ENCODE measurements around the gene COX7A1. TPM values are rescaled to one million over a fixed set of nuclear protein-coding genes. Genes with fewer than 3 reads are reported as not detected.

Gene COX7A1
- total RNA-seq, 2 experiments from 2014 or later = not detected

DNA sequence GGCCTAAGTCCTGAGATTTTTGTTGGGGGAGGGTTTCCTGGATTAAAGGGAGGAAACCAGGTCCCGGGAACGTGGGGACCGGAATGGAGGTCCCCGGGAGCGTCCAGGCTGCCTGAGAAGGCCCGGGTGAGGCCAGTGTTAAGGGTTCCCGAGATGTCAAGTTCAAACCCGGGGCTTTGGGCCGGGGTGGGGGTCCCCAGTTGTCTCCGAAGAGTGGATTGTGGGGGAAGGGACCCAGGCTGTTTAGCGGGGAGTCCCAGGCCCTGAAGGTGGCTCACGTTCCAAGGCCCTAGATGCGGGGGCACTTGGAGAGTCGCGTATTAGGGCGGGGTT, 262 bp downstream of the COX7A1 start:
- Histone ChIP-seq H3K36me3 (ENCODE audit: insufficient read depth, low read length) (peaks cover 37% of the 10 kb centered on the region), H3K27ac (ENCODE audit: low read depth in 1 of 2, low read length in 2 of 2) (no peak overlapping the region), H3K9me3 (ENCODE audit: control insufficient read depth in 1 of 2, insufficient read depth in 1 of 2, low read length in 2 of 2) (no peaks in the 10 kb centered on the region), H3K27me3 (ENCODE audit: control insufficient read depth in 1 of 2, insufficient read depth in 2 of 2, low read length in 2 of 2) (no peaks in the 10 kb centered on the region), H3K4me1 (ENCODE audit: insufficient read depth, low read length) (no peaks in the 10 kb centered on the region), H3K4me3 (ENCODE audit: low read length) (no peak overlapping the region)
- DNase-seq (no peak), ATAC-seq (ENCODE audit: poor library complexity) (no peak)
- H3K27me3 Mint-ChIP-seq = no peaks in the 10 kb centered on the region
- TF ChIP-seq, protein P1, sequence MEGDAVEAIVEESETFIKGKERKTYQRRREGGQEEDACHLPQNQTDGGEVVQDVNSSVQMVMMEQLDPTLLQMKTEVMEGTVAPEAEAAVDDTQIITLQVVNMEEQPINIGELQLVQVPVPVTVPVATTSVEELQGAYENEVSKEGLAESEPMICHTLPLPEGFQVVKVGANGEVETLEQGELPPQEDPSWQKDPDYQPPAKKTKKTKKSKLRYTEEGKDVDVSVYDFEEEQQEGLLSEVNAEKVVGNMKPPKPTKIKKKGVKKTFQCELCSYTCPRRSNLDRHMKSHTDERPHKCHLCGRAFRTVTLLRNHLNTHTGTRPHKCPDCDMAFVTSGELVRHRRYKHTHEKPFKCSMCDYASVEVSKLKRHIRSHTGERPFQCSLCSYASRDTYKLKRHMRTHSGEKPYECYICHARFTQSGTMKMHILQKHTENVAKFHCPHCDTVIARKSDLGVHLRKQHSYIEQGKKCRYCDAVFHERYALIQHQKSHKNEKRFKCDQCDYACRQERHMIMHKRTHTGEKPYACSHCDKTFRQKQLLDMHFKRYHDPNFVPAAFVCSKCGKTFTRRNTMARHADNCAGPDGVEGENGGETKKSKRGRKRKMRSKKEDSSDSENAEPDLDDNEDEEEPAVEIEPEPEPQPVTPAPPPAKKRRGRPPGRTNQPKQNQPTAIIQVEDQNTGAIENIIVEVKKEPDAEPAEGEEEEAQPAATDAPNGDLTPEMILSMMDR (IDR thresholded peaks at IDR 0.05) = no peak
- no peak overlapping the region for H3K4me3 Mint-ChIP-seq
- H3K27ac Mint-ChIP-seq = no peak overlapping the region
- H3K36me3 Mint-ChIP-seq (ENCODE audit: low read depth) = peaks cover 40% of the 10 kb centered on the region
- intact Hi-C loops (cut with DNase I, micrococcal nuclease) = no loop called here
- H3K4me1 Mint-ChIP-seq (ENCODE audit: low read depth) = no peaks in the 10 kb centered on the region
- ChIA-PET CTCF (no interaction called here), POLR2A (interaction anchor here (1.5 kb wide), 1 partner anchor 24 kb away, joined by 3 read pairs; no protein-coding TSS in a partner anchor)
- H3K9me3 Mint-ChIP-seq = no peaks in the 10 kb centered on the region

DNA sequence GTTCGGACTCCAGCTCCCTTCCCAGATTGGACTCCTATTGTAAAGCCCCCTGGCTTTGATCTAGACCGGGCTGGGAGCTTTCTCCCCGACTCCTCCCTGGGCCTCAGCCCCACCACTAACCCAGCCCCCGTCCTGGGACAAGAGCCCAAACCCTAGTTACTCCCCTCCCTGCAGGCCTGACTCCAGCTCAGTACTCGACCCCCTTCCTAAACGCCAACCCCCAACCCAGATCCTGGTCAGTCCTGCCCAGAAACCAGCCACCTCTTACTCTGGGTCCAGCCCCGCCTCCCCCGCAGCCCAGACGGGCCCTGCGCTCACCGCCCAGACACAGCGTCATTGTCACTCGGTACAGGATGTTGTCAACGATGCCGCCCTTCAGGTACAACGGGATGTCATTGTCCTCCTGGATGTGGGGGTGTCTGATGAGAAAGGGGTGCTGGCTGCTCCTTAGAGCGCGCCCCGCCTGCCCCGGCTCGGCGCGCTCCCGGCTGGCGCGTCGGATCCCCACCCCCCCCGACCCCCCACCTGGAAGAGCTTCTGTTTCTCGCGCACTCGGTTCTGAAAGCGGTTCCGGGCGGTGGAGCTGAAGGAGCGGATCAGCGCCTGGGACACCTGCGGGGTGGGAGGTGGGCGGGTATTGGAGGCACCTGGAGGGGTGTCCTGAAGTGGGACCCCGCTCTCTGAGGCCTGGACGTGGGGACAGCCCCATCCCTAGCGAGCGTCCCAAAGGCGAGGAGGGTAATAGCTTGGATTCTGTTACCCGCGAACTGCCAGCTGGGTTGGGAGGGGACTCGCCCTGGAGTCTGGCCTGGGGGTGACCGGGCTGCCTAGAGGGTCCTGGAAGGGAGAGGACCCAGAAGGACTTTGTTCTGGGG, 866 bp downstream of the COX7A1 start:
- H3K27ac Mint-ChIP-seq = no peak overlapping the region
- ChIA-PET CTCF (no interaction called here), POLR2A (interaction anchor here (1.5 kb wide), 2 partner anchors 12 to 23 kb away, joined by 3 read pairs; partner anchors contain the start of gene CAPNS1)
- Histone ChIP-seq H3K4me3 (ENCODE audit: low read length) (no peak overlapping the region), H3K27ac (ENCODE audit: low read depth in 1 of 2, low read length in 2 of 2) (no peak overlapping the region), H3K27me3 (ENCODE audit: control insufficient read depth in 1 of 2, insufficient read depth in 2 of 2, low read length in 2 of 2) (no peaks in the 10 kb centered on the region), H3K9me3 (ENCODE audit: control insufficient read depth in 1 of 2, insufficient read depth in 1 of 2, low read length in 2 of 2) (no peaks in the 10 kb centered on the region), H3K4me1 (ENCODE audit: insufficient read depth, low read length) (no peaks in the 10 kb centered on the region), H3K36me3 (ENCODE audit: insufficient read depth, low read length) (peaks cover 43% of the 10 kb centered on the region)
- no peaks in the 10 kb centered on the region for H3K9me3 Mint-ChIP-seq
- intact Hi-C loops (cut with DNase I, micrococcal nuclease) = no loop called here
- no peaks in the 10 kb centered on the region for H3K27me3 Mint-ChIP-seq
- no peaks in the 10 kb centered on the region for H3K4me1 Mint-ChIP-seq (ENCODE audit: low read depth)
- peaks cover 46% of the 10 kb centered on the region for H3K36me3 Mint-ChIP-seq (ENCODE audit: low read depth)
- DNase-seq (no peak), ATAC-seq (ENCODE audit: poor library complexity) (no peak)
- no peak overlapping the region for H3K4me3 Mint-ChIP-seq
- TF ChIP-seq, protein P1 (IDR thresholded peaks at IDR 0.05) = no peak

DNA sequence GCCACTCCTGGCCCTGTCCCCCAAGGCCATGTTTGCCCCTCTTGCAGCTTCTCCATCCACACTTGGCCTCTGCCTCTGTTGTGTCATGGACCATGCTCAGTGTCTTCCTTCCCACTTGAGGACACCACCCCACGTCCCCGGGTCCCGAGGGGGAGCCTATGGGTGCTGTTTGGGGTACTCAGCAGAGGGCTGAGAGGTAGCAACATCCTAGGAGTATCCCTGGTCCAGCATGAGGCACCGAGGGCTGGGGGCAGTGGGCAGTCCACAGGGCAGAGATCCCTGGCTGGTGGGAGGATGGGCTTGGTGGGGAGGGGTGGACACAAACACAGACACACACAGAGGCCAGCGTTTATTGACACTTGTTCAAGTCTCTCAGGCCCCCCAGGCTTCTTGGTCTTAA, 1.7 kb downstream of the COX7A1 start:
- intact Hi-C loops (cut with DNase I, micrococcal nuclease) = no loop called here
- H3K36me3 Mint-ChIP-seq (ENCODE audit: low read depth) = peaks cover 54% of the 10 kb centered on the region
- no peak overlapping the region for H3K27ac ChIP-seq (ENCODE audit: low read depth in 1 of 2, low read length in 2 of 2)
- ChIA-PET CTCF (no interaction called here), POLR2A (interaction anchor here (1.5 kb wide), 2 partner anchors 11 to 23 kb away, joined by 3 read pairs; partner anchors contain the start of gene CAPNS1)
- H3K4me3 ChIP-seq (ENCODE audit: low read length) = no peak overlapping the region
- TF ChIP-seq, protein P1 (IDR thresholded peaks at IDR 0.05) = no peak
- no peaks in the 10 kb centered on the region for H3K4me1 ChIP-seq (ENCODE audit: insufficient read depth, low read length)
- no peak overlapping the region for H3K27ac Mint-ChIP-seq
- ATAC-seq (ENCODE audit: poor library complexity) = no peak
- H3K9me3 ChIP-seq (ENCODE audit: control insufficient read depth in 1 of 2, insufficient read depth in 1 of 2, low read length in 2 of 2) = no peaks in the 10 kb centered on the region
- DNase-seq = no peak
- H3K4me1 Mint-ChIP-seq (ENCODE audit: low read depth) = no peaks in the 10 kb centered on the region
- H3K9me3 Mint-ChIP-seq = no peaks in the 10 kb centered on the region
- no peaks in the 10 kb centered on the region for H3K27me3 ChIP-seq (ENCODE audit: control insufficient read depth in 1 of 2, insufficient read depth in 2 of 2, low read length in 2 of 2)
- H3K4me3 Mint-ChIP-seq = no peak overlapping the region
- H3K27me3 Mint-ChIP-seq = no peaks in the 10 kb centered on the region
- peaks cover 51% of the 10 kb centered on the region for H3K36me3 ChIP-seq (ENCODE audit: insufficient read depth, low read length)

Measured in CD4-positive, alpha-beta T cell (primary cell).